ENCODE measurements around the gene SNX33. TPM values are rescaled to one million over a fixed set of nuclear protein-coding genes. Genes with fewer than 3 reads are reported as not detected.

SNX33 gene
- total RNA-seq, 4 donors from 2014 or later: 32.1 to 59.7 (median 49.5) TPM

GRCh38 chr15:75649045-75649761 is 1.5 kb downstream of the SNX33 start:
- H3K27ac ChIP-seq: peak overlapping the region; percentile 96
- no peak for DNase-seq (ENCODE audit: low spot score in 2 of 2)
- H3K4me1 ChIP-seq: peaks cover 77% of the 10 kb centered on the region
- TF ChIP-seq EP300 (IDR thresholded peaks at IDR 0.05) (no peak), POLR2A (IDR thresholded peaks at IDR 0.05) (no peak), CTCF (IDR thresholded peaks at IDR 0.05) (no peak), POLR2AphosphoS5 (IDR thresholded peaks at IDR 0.05) (no peak)
- no peaks in the 10 kb centered on the region for H3K36me3 ChIP-seq
- H3K4me3 ChIP-seq: peak overlapping the region; percentile 87
- no peaks in the 10 kb centered on the region for H3K27me3 ChIP-seq
- 65% methylated on average over 12 of the region's 19 CpGs for WGBS
- H3K9me3 ChIP-seq: no peaks in the 10 kb centered on the region

- WGBS: 71% methylated on average over 16 of the region's 18 CpGs
- Histone ChIP-seq H3K4me3 (peak overlapping the region; percentile 87), H3K4me1 (peaks cover 83% of the 10 kb centered on the region), H3K27ac (no peak overlapping the region), H3K9me3 (no peaks in the 10 kb centered on the region), H3K36me3 (no peaks in the 10 kb centered on the region), H3K27me3 (no peaks in the 10 kb centered on the region)
- DNase-seq (ENCODE audit: low spot score in 2 of 2): no peak
- no peak for TF ChIP-seq POLR2A (IDR thresholded peaks at IDR 0.05)
- TF ChIP-seq CTCF (IDR thresholded peaks at IDR 0.05): no peak
- TF ChIP-seq POLR2AphosphoS5 (IDR thresholded peaks at IDR 0.05): no peak
- TF ChIP-seq EP300 (IDR thresholded peaks at IDR 0.05): no peak
Observed at GRCh38 chr15:75649848-75650247, 2.1 kb downstream of the SNX33 start.

GRCh38 chr15:75650908-75651809 is 3.4 kb downstream of the SNX33 start:
- 26% methylated on average over 9 of the region's 9 CpGs for WGBS
- Histone ChIP-seq H3K4me1 (peaks cover 88% of the 10 kb centered on the region), H3K27me3 (no peaks in the 10 kb centered on the region), H3K4me3 (peak overlapping the region; percentile 87), H3K36me3 (no peaks in the 10 kb centered on the region), H3K27ac (peak overlapping the region; percentile 49), H3K9me3 (no peaks in the 10 kb centered on the region)
- no peak for DNase-seq (ENCODE audit: low spot score in 2 of 2)
- TF ChIP-seq EP300 (IDR thresholded peaks at IDR 0.05) (no peak), POLR2AphosphoS5 (IDR thresholded peaks at IDR 0.05) (no peak), CTCF (IDR thresholded peaks at IDR 0.05) (no peak), POLR2A (IDR thresholded peaks at IDR 0.05) (no peak)

- Histone ChIP-seq H3K27me3 (no peaks in the 10 kb centered on the region), H3K4me3 (peak overlapping the region; percentile 87), H3K9me3 (no peaks in the 10 kb centered on the region), H3K27ac (peak overlapping the region; percentile 49), H3K36me3 (peaks cover 2% of the 10 kb centered on the region), H3K4me1 (peaks cover 85% of the 10 kb centered on the region)
- 58% methylated on average over 2 of the region's 2 CpGs for WGBS
- TF ChIP-seq EP300 (IDR thresholded peaks at IDR 0.05) (no peak), POLR2AphosphoS5 (IDR thresholded peaks at IDR 0.05) (no peak), POLR2A (IDR thresholded peaks at IDR 0.05) (no peak), CTCF (IDR thresholded peaks at IDR 0.05) (no peak)
- no peak for DNase-seq (ENCODE audit: low spot score in 2 of 2)
Observed at GRCh38 chr15:75651810-75652543, 4.3 kb downstream of the SNX33 start.
